HK-2 (cell line): ENCODE data around the gene MRPS26.
"Not testable (repeated sequence)": the region's sequence is repeated elsewhere in the genome, so short reads cannot be mapped to it uniquely, and the experiment has no call there.

Experiments
- DNase-seq: peaks from one replicate; pipeline ENCODE4 v3.0.0-alpha.2; 2018; ENCODE audit not compliant: unreplicated experiment

MRPS26 gene

DNA sequence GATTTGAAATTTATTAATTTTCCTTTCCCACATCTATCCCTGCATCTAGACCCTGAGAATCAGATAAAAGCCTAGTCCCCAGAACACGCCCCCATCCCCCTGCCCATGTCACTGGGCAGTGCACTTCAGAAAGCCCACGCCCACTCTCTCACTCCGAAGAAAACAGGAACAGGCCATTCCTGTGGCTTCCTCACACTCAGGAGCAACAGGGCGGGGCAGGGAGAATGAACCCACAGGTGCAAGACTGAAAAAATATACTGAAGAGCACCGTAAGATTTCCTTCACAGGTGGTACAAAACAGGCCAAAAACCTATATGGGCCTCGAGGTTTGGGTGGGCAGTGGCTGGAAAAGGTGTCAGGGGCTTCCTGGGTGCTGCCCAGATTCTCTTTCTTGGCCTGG lies 29.0 kb downstream of the MRPS26 start:
- no peak for DNase-seq

DNA sequence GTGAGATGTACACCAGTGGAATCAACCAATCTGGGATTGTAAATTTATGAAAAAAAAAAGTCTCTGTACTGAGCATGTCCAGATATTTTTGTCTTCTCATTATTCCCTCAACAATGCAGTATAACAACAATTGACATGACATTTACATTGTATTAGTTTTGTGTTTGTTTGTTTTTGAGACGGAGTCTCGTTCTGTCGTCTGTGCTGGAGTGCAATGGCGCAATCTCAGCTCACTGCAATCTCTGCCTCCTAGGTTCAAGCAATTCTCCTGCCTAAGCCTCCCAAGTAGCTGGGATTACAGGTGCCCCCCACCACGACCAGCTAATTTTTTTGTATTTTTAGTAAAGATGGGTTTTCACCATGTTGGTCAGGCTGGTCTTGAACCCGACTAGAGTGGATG lies 29.5 kb downstream of the MRPS26 start:
- DNase-seq = not testable (repeated sequence)

DNA sequence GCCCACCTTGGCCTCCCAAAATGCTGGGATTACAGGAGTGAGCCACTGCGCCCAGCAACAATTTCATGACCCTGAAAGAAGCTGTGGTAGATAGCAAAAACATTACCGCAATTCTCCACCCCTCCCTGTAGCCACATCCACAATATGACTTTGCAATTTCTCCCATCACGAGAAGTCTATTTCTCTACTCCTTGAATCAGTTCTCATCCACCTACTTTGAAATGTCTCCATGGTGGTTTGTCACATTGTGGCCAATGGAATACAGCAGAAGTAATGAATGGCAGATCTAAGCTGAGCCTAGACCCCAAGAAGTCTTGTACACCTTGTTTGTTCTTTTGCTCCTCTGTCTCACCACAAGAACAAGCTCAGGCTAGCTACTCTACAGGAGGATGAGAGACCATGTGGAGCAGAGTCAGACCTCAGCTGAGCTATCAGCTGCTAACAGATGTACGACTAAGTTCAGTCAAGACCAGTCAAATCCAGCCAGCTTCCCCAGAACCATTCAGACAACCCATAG lies 31.8 kb downstream of the MRPS26 start:
- DNase-seq = no peak

DNA sequence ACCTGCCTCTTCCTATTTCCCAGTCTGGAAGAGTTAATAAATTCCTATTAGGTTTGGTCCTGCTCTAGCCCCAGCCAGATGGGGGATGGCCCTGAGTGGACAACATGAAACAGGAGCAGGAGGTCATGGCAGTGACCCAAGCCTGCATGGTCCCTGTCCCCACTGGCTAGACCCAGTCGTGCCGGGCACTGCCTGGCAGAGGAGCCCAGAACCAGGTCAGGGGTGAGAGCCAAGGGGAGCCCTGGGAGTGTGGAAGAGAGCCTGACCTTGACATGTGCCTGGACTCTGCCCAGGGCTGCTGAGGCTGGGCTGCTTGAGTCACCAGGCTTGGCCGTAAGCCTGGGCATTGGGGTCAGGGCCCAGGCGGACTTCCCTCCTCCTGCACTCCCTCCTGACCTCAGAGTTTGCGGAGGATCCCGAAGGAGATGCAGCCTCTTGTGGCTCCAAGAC lies 35.1 kb downstream of the MRPS26 start:
- DNase-seq = peak; percentile 61

DNA sequence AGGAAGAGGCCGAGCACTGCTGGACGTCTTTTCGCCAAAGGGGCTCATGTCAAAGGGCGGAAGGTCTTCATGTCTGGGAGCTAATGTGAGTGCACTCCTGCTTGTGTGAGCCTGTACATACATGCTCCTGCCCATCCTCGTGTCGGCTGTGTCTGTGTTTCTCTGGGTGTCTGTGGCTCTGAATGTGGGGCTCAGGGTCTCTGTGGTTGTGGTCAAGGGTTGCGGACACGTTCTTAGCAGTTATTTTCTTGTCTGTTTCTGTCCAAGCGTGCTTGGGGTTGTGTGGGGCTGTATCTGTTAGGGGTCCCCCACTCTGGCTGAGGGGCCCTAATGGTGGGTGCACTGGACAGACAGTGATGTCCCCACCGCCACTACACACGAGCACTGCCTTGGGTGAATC lies 35.8 kb downstream of the MRPS26 start:
- no peak for DNase-seq

DNA sequence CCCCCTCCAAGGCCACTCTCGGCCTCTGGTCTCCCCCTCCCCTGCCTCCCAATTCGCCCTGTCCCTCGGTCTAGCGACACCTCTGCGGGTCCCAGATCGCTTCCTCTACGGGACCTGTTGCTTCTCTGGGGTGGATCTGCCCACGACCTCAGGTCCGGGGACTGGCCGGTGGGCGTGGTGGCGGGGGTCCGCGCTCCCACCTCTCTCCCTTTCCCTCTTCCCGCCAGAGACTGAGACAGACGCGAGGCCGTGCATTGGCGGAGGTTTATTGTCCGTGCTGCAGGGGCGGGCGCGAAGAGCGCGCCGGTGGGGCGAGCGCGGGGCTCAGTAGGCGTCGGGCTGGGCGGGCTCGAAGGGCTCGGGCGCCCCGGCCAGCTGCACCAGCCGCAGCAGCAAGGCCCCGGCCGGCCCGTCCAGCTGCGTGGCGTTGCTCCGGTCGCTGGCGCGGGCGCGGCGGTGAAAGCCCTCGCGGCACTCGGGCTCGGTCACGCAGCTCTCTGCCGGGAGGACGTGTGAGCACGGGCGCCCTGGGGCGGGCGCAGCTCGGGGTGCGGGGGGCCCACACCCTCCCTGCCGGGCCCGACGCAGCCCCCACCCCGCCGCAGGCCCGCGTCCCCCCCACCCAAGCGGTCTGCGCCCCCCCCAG lies 36.6 kb downstream of the MRPS26 start:
- DNase-seq = no peak

DNA sequence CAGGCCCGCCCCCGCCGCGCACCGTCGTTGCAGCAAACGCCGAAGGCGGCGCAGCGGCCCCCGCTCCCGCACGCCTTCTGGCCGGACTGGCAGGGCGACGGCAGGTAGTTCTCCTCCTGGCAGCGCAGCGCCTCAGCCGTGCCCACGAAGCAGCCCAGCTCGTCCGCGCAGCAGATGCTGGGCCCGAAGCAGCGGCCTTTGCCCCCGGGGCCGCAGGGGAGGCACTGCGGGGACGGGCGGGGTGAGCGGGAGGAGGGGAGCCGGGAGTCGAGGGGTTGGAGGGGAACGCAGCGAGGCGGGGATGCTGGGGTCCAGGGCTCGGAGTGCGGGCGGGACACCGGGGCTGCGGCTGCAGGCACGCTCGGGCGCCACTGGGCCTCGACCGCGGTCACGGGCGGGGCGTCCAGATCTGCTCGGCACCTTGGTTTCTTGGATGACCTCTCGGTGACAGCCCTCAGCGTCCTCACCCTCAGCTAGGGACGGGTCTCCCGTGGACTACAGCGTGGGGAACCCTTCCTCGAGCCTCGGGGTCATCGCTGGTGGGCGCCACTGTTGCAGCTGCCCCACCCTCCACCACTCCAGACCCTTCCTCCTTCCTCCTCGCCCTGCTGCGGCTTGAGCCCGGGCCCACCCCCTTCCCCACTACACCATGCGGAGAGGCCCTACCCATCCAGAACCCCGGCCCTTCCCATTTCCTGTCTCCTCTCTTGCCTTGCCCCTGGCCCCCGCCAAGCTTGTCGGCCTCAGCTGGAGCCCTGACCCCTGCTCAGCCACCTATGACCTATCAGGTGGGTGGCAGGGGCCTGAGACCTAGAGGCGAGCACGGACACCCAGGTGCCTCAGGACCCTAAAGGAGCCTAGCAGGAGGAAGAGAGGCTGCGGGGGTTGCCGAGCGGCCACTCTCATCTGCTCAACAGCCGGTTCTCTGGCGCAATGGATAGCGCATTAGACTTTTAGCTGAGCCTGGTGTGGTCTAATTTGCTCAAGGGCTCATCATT lies 37.4 kb downstream of the MRPS26 start:
- no peak for DNase-seq

DNA sequence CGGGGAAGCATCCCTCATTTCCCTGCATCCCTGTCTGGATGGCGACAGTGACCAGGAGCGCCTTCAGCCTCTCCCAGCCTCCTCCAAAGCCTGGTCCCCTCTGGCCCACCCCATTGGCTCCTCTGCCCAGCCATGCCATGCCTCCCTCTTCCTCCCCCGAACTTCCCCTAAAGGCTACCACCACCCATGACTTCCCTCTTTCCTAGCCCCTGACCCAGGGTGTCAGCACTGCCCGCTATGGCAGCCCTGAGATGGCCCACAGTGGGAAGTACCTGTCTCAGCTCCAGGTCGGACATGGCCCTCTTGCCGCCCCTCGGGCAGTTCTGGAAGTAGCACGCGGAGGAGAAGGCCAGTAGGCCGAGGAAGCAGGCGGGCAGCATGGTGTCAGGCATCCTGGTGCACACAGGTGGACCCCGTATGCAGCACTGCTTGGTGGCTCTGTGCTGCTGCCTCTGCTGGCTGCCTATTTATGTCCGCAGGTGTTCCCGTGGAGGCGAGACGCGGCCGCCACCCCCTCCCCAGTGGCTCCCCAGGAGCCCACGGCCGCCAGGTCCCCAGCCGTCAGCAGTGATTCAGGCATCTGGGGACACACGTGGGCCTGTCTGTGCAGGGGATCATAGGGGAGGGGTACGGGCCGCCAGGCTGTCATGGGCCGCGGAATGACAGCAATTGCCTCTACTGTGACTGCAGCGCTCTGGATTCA lies 38.6 kb downstream of the MRPS26 start, which contains the start of gene AVP:
Gene AVP, minus strand, starts transcription at position 442 of the 703 bp plus-strand sequence. Its CDS starts 50 bp downstream, at position 392.
- DNase-seq = no peak

DNA sequence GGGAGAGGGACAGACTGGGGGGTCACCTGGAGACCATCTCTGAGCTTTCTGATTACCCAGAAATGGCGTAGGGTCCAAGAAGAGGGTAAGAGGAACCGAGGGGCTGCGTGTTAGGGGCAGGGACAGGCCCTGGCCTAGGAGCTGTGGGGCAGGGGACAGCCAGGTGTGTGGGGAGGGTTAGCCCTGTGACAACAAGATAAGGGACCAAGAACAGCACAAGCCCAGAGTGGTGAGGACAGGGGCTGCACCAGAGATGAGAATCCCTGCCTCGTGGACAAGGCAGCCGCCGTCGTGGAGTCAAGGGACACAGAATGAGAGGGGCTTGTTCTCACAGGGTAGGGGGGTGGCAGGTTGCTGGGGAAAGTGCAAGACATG lies 39.1 kb downstream of the MRPS26 start:
- no peak for DNase-seq

DNA sequence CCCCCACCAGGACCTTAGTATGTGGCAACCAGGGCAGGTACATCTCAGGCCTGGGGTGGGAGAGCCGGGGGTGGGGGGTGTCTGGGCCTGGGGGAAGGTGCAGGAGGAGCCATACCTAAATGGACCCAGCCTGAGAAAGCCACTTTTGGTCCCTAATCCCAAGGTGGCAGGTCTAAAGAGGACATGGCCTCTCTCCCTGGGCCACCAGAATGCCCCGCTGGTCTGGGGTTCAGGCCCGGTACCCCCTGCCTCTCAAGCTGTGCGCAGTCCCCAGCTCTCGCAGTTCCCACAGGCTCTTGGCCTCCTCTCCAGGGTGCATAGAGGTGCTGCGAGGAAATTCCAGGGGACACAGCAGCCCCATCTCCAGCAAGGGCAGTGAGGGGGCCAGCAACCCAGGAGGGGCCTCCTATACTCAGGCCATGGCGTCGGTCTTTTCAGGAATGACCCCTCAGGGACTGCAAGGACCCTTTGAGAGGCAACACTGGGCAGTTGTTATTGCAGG lies 39.8 kb downstream of the MRPS26 start:
- DNase-seq = no peak

DNA sequence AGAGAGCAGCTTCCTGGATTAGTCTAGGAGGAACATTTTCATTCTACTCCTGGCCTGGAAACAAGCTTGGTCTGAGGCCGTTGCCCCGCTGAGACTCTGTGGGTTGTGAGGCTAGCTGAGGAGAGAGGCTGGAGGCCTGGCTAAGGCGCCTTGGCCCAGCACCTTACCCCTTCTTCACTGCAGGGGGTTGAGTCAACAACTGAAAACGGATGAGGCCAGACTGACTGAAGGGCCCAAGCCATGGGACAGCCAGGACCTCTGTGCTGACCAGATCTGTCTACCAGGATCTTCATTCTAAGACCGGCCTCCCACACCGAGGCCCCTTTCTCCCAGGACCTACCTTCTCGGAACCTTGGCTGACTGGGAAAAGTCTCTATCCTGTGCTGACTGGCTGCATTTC lies 42.2 kb downstream of the MRPS26 start:
- no peak for DNase-seq

DNA sequence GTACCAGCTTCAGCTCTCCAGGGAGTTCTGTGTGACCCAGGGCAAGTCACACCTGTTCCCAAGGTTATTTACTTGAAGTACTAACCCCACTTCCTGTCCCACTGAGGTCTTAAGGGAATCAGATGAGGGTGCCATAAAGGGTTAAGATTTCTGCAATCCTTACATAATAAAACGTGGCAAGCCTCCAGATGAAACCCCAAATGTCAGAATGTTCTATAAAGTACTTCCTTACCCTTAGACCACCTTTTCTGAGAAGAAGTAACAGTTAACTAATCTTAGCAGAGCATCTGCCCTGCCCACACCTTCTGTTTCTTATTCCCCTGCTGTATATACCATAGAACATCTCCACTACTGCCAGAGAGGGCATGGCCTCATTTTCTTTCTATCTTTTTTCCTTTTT lies 44.7 kb downstream of the MRPS26 start:
- no peak for DNase-seq

DNA sequence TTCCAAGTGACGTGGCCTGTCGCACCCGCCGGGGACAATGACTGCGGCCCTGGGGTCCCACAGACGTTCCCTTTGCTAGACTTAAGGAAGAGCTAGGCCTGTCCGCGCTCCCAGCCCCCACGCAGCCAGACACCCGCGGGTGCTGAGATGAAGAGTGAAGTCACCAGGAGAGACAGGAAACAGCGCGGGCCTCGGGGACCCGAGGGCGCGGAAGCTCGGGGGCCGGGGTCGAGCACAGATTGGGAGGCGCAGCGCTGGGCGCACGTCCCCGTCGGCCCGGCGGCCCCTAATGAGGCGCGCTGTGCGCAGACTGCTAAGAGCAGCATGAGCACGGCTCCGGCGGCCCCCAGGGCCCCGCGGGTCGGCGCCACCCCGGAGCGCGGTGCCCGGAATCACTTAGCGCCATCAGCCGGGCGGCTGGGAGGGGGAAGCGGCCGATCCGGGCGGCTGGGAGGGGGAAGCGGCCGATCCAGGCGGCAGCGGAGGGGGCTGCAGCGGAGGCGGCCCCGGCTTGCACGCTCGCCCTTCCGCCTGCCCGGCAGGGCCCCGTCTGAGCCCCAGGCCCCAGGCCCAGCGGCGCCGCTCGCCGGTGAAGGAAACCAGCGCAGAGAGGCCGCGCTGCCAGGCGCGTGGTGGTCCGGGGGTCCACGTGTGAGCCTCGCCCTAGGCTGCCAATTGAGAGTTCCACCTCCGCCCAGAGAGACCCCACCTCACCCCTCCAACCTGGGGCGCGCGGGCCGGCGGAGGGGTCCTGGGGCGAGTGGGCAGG lies 46.9 kb downstream of the MRPS26 start:
- DNase-seq = no peak

DNA sequence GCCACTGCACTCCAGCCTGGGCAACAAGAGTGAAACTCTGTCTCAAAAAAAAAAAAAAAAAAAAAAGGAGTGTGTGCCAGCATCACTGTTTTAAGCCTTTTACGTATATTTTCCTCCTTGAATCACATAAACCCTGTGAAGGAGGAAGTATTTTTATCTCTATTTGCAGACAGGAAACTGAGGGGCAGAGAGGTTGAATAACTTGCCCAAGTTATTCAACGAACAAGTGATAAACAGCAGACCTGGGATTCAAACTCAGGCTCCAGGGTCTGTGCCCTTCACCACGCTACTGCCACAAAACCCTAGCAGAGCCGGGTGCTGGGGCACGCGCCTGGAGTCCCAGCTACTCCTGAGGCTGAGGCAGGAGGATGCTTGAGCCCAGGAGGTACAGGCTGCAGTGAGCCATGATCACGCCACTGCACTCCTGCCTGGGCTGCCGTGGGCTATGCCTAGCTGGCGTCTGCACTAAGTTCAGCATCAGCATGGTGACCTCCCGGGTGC lies 48.1 kb downstream of the MRPS26 start:
- no peak for DNase-seq

DNA sequence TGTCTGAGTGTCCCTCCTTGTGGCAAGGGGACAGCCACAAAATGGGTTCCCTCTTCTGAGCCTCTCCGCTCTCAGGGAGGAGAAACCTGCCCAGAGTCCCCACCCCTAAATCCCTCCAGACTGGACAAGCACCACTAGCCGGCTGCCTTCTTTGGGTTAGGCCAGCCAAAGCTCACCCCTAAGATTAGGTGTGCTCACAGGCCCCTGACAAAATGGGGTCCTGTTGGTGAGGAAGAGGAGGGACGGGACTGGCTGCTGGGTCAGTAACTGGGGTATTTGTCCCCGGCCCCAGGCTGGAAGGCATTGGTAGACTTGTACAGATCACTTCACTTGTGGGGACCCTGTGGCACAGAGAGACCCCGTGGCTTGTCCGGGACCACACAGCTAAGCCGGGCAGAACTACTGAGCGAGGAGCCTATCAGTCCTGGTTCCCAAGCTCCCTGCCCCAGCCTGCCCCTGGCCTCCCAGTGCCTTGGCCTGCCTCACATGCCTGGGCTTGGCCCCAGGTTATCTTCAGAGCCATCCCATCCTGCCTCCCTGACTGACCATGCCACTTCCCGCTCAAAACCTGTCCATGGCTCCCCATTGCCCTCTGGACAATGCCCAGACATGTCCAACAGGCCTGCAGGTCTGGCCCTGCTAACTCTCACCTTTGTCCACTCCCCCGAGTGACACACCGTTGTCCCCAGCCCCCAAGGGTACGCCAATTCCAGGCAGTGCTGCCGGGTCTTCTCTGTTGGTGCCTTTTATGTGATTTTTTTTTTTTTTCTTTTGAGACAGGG lies 49.2 kb downstream of the MRPS26 start:
- no peak for DNase-seq
